GM23248 (cell line): ENCODE data around the gene CHMP5. TPM values are rescaled to one million over a fixed set of nuclear protein-coding genes. Genes with fewer than 3 reads are reported as not detected.

Experiments used
- DNase-seq: peaks from one replicate; pipeline ENCODE4 v3.0.0-alpha.2; 2015
- H2AFZ ChIP-seq: fragments of 200-600 bp; sonication (generic); 2 replicates; pipeline ENCODE4 v1.6.1; 2016; ENCODE audit warnings: antibody characterized with exemption
- H3F3A ChIP-seq: fragments of 200-600 bp; sonication (generic); 2 replicates; pipeline ENCODE4 v1.6.1; 2016; ENCODE audit warnings: mild to moderate bottlenecking, antibody characterized with exemption, mixed run types; ENCODE audit not compliant: insufficient read depth
- H3K27ac ChIP-seq: fragments of 200-600 bp; sonication (generic); 2 replicates; pipeline ENCODE4 v1.5.1; 2016; ENCODE audit warnings: mild to moderate bottlenecking
- H3K27me3 ChIP-seq: fragments of 200-600 bp; sonication (generic); replicated peaks from 2 replicates; pipeline ENCODE4 v1.6.1; 2016; ENCODE audit warnings: mild to moderate bottlenecking; ENCODE audit not compliant: insufficient read depth
- H3K36me3 ChIP-seq: fragments of 200-600 bp; sonication (generic); 2 replicates; pipeline ENCODE4 v1.6.1; 2016; ENCODE audit warnings: low read depth, mild to moderate bottlenecking
- H3K4me1 ChIP-seq: fragments of 200-600 bp; sonication (generic); 2 replicates; pipeline ENCODE4 v1.6.1; 2016; ENCODE audit warnings: mild to moderate bottlenecking; ENCODE audit not compliant: insufficient read depth
- H3K4me2 ChIP-seq: fragments of 200-600 bp; sonication (generic); one replicate; pipeline ENCODE4 v1.6.1; 2016; ENCODE audit warnings: mild to moderate bottlenecking; ENCODE audit not compliant: unreplicated experiment
- H3K4me3 ChIP-seq: fragments of 200-600 bp; sonication (generic); 2 replicates; pipeline ENCODE4 v1.5.1; 2016; ENCODE audit warnings: mild to moderate bottlenecking
- H3K79me2 ChIP-seq: fragments of 200-600 bp; sonication (generic); 2 replicates; pipeline ENCODE4 v1.6.1; 2016; ENCODE audit warnings: mild to moderate bottlenecking; ENCODE audit not compliant: insufficient read depth
- H3K9ac ChIP-seq: fragments of 200-600 bp; sonication (generic); 2 replicates; pipeline ENCODE4 v1.6.1; 2016; ENCODE audit warnings: mild to moderate bottlenecking
- H3K9me2 ChIP-seq: fragments of 200-600 bp; sonication (generic); 2 replicates; pipeline ENCODE4 v1.6.1; 2016; ENCODE audit warnings: mixed run types, mild to moderate bottlenecking, moderate library complexity; ENCODE audit not compliant: insufficient read depth
- H3K9me3 ChIP-seq: fragments of 200-600 bp; sonication (generic); one replicate; pipeline ENCODE4 v1.6.1; 2017; ENCODE audit warnings: low read depth
- H4K20me1 ChIP-seq: fragments of 200-600 bp; sonication (generic); 2 replicates; pipeline ENCODE4 v1.6.0; 2016; ENCODE audit not compliant: insufficient read depth
- EZH2 ChIP-seq: fragments of 200-600 bp; sonication (generic); IDR thresholded peaks from 2 replicates; pipeline ENCODE4 v1.6.1; 2018; ENCODE audit warnings: antibody characterized with exemption, mild to moderate bottlenecking; ENCODE audit not compliant: insufficient read depth, poor library complexity, severe bottlenecking
- EZH2phosphoT487 ChIP-seq: fragments of 200-600 bp; sonication (generic); IDR thresholded peaks from 2 replicates; pipeline ENCODE4 v1.6.1; 2018; ENCODE audit warnings: antibody characterized with exemption, moderate library complexity, mild to moderate bottlenecking, low read depth; ENCODE audit not compliant: insufficient read depth
- WGBS, 2 experiments: methylation state at CpG; one replicate each; pipeline ENCODE4 v1.1.6; 2015 to 2017; ENCODE audit warnings: low lambda C conversion rate in 2 of 2, low coverage in 1 of 2; ENCODE audit errors: missing lambda C conversion rate in 2 of 2; 5-methylcytosine and 5-hydroxymethylcytosine counted together
- in situ Hi-C: fragments of 300-500 bp; cut with MboI; formaldehyde crosslinking; loops from 2 replicates; pipeline ENCODE4 v1.15.0; 2020
- polyA plus RNA-seq: library from polyadenylated mRNA; unstranded; fragments of >200 nt; fragmentation: Nextera tagmentation; extraction: Ambion mirVana; gene quantifications from 2 replicates; pipeline ENCODE4 v1.2.1, GENCODE V29; 2016
- total RNA-seq: library from RNA; depleted of rRNA; stranded (reverse); fragments of >200 nt; shearing (Covaris generic); gene quantifications from 2 replicates; pipeline ENCODE4 v1.2.3, GENCODE V29; 2014; rRNA removed

CHMP5 gene
- total RNA-seq (65.3 and 90.6 TPM in 2 replicates), polyA plus RNA-seq (130 and 134 TPM in 2 replicates)

DNA sequence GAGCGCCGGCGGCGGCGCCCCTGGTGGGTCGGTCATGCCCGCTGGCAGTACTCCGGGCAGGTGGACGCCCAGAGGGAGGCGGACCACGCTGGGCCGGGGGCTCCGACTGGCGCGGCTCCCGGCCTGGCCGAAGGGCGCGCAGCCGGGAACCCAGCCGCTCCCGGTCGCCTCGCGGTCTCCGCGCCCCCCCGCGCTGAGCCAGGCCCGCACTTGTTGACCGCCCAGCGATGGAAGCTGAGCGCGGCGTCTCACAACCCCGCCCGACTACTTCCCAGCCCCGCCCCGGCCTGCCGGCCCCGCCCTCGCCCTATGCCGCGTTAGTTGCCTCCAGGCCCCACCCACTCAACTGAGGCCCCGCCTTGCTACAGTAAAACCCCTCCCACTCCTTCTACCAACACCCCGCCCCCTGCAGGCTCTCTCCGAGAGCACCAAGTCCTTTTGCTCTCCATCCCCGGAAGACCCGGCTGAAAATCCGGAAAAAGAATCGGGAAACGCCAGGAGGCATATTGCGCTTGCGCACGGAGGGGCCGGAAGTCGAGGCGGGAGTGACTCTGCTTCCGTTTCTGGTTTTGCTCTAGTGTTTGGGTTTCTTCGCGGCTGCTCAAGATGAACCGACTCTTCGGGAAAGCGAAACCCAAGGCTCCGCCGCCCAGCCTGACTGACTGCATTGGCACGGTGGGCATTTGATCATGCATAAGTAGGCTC is at the start of gene CHMP5, which contains the start of gene BAG1:
CHMP5 (plus strand) TSS at position 577 of the 705 bp plus-strand sequence; CDS start at position 607, 30 bp downstream.
BAG1 (minus strand) TSS at position 236 of the 705 bp plus-strand sequence.
- Histone ChIP-seq H3K9ac (peak within 1 kb of the TSS; percentile 93), H3K4me3 (peak within 1 kb of the TSS; percentile 97), H2AFZ (peak within 1 kb of the TSS; percentile 95), H3K9me3 (no peaks in the 10 kb centered on the region), H3F3A (no peaks in the 10 kb centered on the region), H3K36me3 (peaks cover 40% of the 10 kb centered on the region), H4K20me1 (no peaks in the 10 kb centered on the region), H3K9me2 (no peaks in the 10 kb centered on the region), H3K4me2 (peak within 1 kb of the TSS; percentile 99), H3K27me3 (no peaks in the 10 kb centered on the region), H3K4me1 (peaks cover 17% of the 10 kb centered on the region), H3K79me2 (peaks cover 85% of the 10 kb centered on the region), H3K27ac (peak within 1 kb of the TSS; percentile 51)
- WGBS, 2 experiments: 1% methylated on average over 28 to 59 of the region's 67 CpGs
- in situ Hi-C loops: no loop called here
- peak; percentile 100 for DNase-seq
- TF ChIP-seq EZH2phosphoT487 (no peak), EZH2 (no peak)

GRCh38 chr9:33220681-33221567 is 43.9 kb upstream of the CHMP5 start:
- Histone ChIP-seq H2AFZ (no peak overlapping the region), H3K27ac (no peak overlapping the region), H3K79me2 (no peaks in the 10 kb centered on the region), H3K27me3 (peaks cover 5% of the 10 kb centered on the region; the same call in 1 of the 2 replicates), H3K9me2 (no peaks in the 10 kb centered on the region), H3K9me3 (no peaks in the 10 kb centered on the region), H3K4me3 (no peak overlapping the region), H3K4me1 (peaks cover 5% of the 10 kb centered on the region), H3K9ac (no peak overlapping the region), H3F3A (no peaks in the 10 kb centered on the region), H3K4me2 (no peak overlapping the region), H3K36me3 (no peaks in the 10 kb centered on the region), H4K20me1 (no peaks in the 10 kb centered on the region)
- in situ Hi-C loops: no loop called here
- 85 to 87% methylated on average over 14 of the region's 14 CpGs for WGBS, 2 experiments
- TF ChIP-seq EZH2 (no peak), EZH2phosphoT487 (no peak)
- no peak for DNase-seq

DNA sequence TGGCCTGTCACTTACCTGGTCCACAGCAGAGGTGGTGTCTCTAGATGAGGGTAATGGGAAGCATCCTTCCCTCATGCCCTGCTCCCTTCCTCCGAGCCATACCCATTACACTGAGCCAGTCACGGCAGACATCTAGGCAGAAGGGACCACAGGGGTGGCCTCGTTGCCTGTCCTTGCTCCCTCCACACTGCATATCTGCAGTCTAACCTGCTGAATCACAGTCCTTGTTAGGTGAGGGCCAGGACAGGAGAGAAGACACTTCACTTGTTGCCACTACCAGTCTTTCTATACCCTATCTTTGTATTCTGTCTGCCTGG is 43.3 kb upstream of the CHMP5 start:
- in situ Hi-C loops: no loop called here
- TF ChIP-seq EZH2phosphoT487 (no peak), EZH2 (no peak)
- H3K27me3 ChIP-seq: no peaks in the 10 kb centered on the region; the same call in 1 of the 2 replicates
- peaks cover 5% of the 10 kb centered on the region for H3K4me1 ChIP-seq
- no peaks in the 10 kb centered on the region for H3K79me2 ChIP-seq
- no peak overlapping the region for H2AFZ ChIP-seq
- no peak overlapping the region for H3K4me2 ChIP-seq
- H4K20me1 ChIP-seq: no peaks in the 10 kb centered on the region
- no peak for DNase-seq
- WGBS, 2 experiments: 80 to 87% methylated on average over 3 of the region's 3 CpGs
- no peaks in the 10 kb centered on the region for H3K36me3 ChIP-seq
- no peaks in the 10 kb centered on the region for H3K9me2 ChIP-seq
- no peak overlapping the region for H3K27ac ChIP-seq
- H3K9me3 ChIP-seq: no peaks in the 10 kb centered on the region
- H3K9ac ChIP-seq: no peak overlapping the region
- H3K4me3 ChIP-seq: no peak overlapping the region
- no peaks in the 10 kb centered on the region for H3F3A ChIP-seq

DNA sequence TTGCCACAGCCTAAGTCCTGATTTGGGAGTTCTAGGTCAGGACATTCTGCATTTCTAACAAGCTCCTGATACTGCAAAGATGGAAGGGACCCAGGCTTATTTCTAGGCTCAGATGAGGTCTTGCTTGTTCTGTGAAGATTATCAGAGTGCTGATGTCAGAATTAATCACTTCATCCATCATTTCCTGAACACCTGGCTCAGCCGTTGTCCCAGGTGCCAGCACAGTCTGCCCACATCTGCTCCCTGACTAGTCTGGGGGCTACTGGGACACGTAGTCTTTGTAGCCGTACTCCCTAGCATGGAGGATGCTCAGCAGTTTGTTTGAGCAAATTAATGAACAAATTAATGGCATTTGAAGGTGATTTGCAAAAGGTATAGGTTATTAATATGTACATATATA is 42.8 kb upstream of the CHMP5 start:
- H3K27me3 ChIP-seq: no peaks in the 10 kb centered on the region; the same call in 1 of the 2 replicates
- no peaks in the 10 kb centered on the region for H3K9me2 ChIP-seq
- H3K27ac ChIP-seq: no peak overlapping the region
- no peaks in the 10 kb centered on the region for H4K20me1 ChIP-seq
- TF ChIP-seq EZH2 (no peak), EZH2phosphoT487 (no peak)
- H3K9me3 ChIP-seq: no peaks in the 10 kb centered on the region
- 66 to 77% methylated on average over 3 of the region's 3 CpGs for WGBS, 2 experiments
- no peak overlapping the region for H3K4me2 ChIP-seq
- peaks cover 5% of the 10 kb centered on the region for H3K4me1 ChIP-seq
- no peak overlapping the region for H3K9ac ChIP-seq
- no peaks in the 10 kb centered on the region for H3F3A ChIP-seq
- no peaks in the 10 kb centered on the region for H3K79me2 ChIP-seq
- H2AFZ ChIP-seq: no peak overlapping the region
- DNase-seq: no peak
- in situ Hi-C loops: no loop called here
- no peaks in the 10 kb centered on the region for H3K36me3 ChIP-seq
- no peak overlapping the region for H3K4me3 ChIP-seq
